ENCODE measurements around the gene CCL18.
A peak's percentile ranks its signal among the peaks of the same experiment; 100 is the strongest.
"Not testable (repeated sequence)": the region's sequence is repeated elsewhere in the genome, so short reads cannot be mapped to it uniquely, and the experiment has no call there.

Gene CCL18

DNA sequence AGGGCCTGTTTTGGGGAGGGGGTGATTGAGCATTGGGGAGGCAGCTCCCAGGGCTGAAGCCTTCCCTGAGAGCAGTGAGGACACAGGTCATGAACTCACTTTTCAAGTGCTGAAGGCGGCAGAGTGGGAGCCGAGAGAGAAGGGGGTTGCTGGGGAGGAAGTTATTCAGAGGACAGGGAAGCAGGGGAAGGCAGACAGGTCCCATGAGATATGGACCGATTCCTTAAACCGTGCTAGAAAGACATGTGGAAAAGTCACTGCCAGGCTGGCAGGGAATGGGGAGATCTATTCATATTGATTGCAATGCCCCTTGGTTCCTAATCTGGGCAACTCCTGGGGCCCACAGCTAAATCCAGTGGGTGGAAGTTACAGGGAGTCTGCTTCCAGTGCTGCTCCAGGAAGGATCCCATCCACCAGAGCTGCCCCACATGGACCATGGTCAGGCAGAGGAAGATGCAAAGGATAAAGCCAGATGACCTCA is 40.7 kb downstream of the CCL18 start:
- no peak for DNase-seq

DNA sequence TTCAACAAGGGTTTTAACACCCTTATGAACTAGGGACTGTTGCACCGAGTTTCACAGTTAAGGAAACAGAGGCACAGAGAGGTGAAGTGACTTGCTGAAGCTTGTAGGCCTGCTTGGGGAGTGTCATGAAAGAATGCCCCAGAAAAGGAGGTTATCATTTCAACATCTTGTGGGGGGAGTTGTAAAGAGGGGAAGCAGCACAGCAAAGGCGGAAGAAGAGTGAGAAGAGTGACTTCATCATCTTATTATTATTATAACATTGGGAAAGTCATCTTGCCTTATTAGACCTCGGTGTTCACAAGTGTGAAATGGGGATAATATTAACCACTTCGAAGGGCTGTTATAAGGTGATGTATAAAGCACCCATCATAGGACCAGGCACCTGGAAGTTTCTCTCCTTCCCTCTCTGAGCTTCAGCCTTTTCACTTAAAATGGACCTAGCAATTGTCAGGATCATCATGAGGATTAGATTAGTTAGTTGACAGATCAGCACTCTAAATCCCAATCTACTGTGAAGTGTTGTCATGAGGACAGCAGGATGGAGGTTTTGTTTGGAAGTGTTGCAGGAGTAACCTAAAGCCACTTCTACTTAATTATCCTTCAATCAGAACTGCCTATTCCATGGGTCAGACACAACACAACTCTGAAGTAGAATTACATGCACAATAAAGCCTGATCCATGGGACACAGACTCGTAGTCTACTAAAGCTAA is 41.9 kb downstream of the CCL18 start:
- no peak for DNase-seq

DNA sequence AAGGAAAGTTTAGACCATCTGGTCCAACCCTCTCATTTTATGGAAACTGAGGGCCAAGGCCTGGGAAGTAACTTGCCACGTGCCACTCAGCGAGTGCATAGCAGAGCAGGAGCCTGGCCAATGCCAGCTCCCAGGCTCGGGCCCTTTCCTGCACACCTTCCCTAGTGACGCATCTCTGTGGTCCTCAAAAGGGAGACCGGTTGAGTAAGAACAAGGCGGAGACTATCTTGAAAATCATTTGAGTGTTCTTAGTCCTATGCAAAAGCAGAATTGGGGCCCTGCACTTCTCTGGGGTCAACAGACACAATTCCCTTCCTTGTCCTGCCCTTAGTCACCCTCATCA is 42.4 kb downstream of the CCL18 start:
- no peak for DNase-seq

- no peak for DNase-seq
Measured at GRCh38 chr17:36107660-36108059, 43.6 kb downstream of the CCL18 start.

GRCh38 chr17:36108265-36108664 is 44.2 kb downstream of the CCL18 start:
- DNase-seq = not testable (repeated sequence)

DNA sequence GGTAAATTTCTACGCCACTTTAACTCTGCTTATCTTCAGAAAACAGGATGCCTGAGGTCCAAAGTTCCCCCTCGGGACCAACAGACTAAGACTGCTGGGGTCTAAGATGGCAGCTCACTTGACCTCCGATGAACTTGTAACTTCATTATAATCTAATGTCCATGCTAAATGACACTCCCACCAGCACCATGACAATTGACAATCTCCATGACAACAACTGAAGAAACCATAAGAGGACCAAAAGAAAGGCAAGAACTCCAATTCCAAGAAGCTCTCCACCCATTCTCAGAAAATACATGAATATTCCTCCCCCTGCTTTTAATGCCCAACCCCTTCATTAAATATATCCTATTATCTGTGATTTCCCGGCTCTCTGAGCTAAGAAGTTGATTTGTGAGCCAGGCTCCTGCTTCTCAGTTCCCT is 47.0 kb downstream of the CCL18 start:
- no peak for DNase-seq

- DNase-seq = no peak
Measured at GRCh38 chr17:36112572-36112971, 48.5 kb downstream of the CCL18 start.

DNA sequence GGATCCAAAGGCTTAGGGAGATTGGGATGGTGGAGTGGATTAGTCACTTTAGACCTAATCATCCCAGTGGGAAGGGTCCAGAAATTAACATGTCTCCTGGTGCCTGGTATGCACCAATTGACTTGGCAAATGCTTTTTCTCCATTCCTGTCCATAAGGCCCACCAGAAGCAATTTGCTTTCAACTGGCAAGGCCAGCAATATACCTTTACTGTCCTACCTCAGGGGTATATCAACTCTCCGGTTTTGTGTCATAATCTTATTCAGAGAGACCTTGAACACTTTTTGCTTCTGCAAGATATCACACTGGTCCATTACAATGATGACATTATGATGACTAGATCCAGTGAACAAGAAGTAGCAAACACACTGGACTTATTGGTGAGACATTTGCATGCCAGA is 49.1 kb downstream of the CCL18 start:
- not testable (repeated sequence) for DNase-seq

DNA sequence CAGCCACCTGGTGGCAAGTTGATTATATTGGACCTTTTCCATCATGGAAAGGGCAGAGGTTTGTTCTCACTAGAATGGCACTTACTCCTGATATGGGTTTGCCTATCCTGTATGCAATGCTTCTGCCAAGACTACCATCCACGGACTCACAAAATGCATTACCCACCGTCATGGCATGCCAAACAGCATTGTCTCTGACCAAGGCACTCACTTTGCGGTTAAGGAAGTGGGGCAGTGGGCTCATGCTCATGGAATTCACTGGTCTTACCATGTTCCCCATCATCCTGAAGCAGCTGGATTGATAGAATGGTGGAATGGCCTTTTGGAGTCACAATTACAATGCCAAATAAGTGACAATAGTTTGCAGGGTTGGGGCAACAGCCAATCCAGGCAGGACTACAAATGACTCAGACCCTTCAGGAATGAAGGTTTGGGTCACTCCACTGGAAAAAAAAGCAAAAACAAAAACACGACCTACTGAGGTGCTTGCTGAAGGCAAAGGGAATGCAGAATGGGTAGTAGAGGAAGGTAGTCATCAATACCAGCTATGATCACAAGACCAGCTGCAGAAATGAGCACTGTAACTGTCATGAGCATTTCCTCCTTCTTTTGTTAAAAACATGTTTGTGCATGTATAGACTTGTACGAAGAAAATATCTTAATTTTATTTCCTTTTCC is 51.0 kb downstream of the CCL18 start:
- DNase-seq = not testable (repeated sequence)

DNA sequence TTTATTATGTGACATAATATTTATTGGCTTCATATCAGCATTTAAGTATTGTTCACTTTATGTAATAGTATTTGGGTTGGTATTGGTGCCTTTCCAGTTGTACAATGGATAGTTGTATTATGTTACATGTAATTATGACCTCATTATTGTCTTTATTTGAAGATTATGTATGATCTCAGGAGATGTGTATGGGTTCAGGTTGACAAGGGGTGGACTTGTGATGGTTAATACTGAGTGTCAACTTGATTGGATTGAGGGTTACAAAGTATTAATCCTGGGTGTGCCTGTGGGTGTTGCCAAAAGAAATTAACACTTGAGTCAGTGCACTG is 51.5 kb downstream of the CCL18 start:
- DNase-seq = not testable (repeated sequence)

DNA sequence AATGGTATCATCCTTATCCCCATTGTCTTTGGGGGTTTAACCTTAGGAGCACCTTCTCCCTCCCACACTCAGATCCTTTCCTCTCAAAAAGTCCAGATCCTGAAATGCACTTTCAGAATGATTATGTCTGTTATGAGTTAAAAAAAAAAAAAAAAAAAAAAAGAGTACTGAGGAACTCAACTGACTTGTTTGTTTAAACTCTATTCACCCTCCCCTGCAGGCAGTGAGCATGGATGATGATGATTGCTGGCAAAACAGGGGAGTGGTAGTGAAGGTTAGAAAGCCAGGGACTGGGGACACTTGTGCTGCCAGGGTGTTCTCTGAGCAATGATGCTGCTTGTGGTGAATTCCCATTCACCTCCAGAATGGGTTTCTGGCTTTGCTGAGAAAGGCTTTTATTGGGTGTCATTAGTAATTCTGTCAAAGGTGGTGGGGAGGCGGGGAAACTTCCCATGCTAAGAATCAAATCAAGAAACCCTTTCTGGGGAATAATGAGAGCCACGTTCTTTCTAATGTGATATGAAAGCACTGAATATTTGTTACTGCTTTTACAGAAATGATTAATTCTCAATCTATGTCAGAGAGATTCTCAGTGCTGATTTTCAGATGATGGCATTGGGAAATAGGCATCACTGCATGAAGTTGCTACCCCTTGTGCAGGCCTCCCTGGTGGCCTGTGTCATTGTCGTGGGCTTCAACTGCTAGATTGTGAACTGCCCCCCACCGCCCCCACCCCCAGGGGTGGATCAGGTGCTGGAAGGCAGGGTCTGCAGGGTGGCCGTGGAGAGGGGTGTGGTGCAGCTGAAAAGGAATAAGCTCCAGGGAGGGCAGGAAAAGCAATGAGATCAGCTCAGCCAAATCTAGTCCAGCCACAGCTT is 53.7 kb downstream of the CCL18 start:
- peak; percentile 64 for DNase-seq

DNA sequence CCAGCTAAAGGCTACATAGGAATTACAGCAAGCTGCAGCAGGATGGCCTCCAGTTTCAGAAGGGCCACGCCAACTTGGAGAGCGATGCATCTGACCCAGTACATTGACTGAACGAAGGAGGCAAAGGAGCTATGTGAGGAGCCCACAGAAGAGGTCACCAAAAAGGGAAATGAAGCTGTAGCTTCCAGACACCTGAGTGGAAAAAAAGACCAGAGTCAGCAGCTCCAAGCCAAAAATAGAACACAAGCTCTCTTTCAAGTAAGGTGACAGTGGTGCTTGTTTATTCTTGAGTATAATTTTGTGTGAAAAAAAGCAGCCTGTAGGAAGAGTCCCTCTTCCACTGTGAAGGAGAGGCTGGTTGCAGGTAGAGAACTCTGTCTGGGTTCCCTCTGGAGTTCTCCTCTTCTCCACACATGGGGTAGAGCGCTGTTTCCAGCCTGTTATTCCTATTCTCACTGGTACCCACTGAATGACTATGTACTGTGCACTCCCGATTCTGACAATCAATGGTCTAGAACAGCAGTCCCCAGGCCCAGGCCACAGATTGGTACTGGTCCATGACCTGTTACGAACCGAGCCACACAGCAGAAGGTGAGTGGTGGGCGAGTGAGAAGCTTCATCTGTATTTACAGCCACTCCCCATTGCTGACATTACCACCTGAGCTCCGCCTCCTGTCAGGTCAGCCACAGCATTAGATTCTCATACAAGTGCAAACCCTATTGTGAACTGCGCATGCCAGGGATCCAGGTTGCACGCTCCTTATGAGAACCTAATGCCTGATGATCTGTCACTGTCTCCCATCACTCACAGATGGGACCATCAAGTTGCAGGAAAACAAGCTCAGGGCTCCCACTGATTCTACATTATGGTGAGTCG is 54.6 kb downstream of the CCL18 start:
- DNase-seq = no peak

- DNase-seq = no peak
Measured at GRCh38 chr17:36120221-36120620, 56.1 kb downstream of the CCL18 start.

GRCh38 chr17:36121099-36121498 is 57.0 kb downstream of the CCL18 start:
- DNase-seq = not testable (repeated sequence)

Measured in stimulated activated CD4-positive, alpha-beta T cell treated with anti-CD3 and anti-CD28 coated beads, Interleukin-15, amount 100 ng/mL, for 24 hours (primary cell).